Upper lobe of left lung (tissue), 6 donors: ENCODE measurements around the gene NSUN3. TPM values are rescaled to one million over a fixed set of nuclear protein-coding genes. Genes with fewer than 3 reads are reported as not detected.
"Not testable (repeated sequence)": the region's sequence is repeated elsewhere in the genome, so short reads cannot be mapped to it uniquely, and the experiment has no call there.

ENCODE experiments used
- ATAC-seq, 2 donors: fragments of 200-7000 bp; cut with Tn5 transposase; one replicate each; pipeline ENCODE4 v1.9.1; 2022; ENCODE audit warnings: mild to moderate bottlenecking in 2 of 2, moderate library complexity in 2 of 2; ENCODE audit not compliant: low FRiP score in 2 of 2
- DNase-seq, 2 donors: peaks; one replicate each; pipeline ENCODE4 v3.0.0-alpha.2; 2019 to 2020
- H3K27ac ChIP-seq, 4 donors: fragments of 200-600 bp; sonication (generic); one replicate each; pipeline ENCODE4 v1.5.1; 2016 to 2019
- H3K27me3 ChIP-seq, 4 donors: fragments of 200-600 bp; sonication (generic); one replicate each; pipeline ENCODE4 v1.5.1; 2017 to 2019
- H3K36me3 ChIP-seq, 4 donors: fragments of 200-600 bp; sonication (generic); one replicate each; pipeline ENCODE4 v1.5.1; 2016 to 2019
- H3K4me1 ChIP-seq, 4 donors: fragments of 200-600 bp; sonication (generic); one replicate each; pipeline ENCODE4 v1.5.1; 2018 to 2019
- H3K4me3 ChIP-seq, 4 donors: fragments of 200-600 bp; sonication (generic); one replicate each; pipeline ENCODE4 v1.5.1; 2017 to 2019; ENCODE audit warnings: mild to moderate bottlenecking in 2 of 4, moderate library complexity in 1 of 4
- H3K9me3 ChIP-seq, 4 donors: fragments of 200-600 bp; sonication (generic); one replicate each; pipeline ENCODE4 v1.5.1; 2018 to 2019
- EP300 ChIP-seq, 4 donors: sonication (generic); formaldehyde crosslinking; IDR thresholded peaks; one replicate each; pipeline ENCODE4 v1.5.1; 2017; ENCODE audit warnings: antibody characterized with exemption in 4 of 4, control low read depth in 2 of 4
- POLR2A ChIP-seq, 4 donors: fragments of 450-650 bp; IDR thresholded peaks; one replicate each; pipeline ENCODE4 v1.5.1; 2016 to 2017; ENCODE audit warnings: antibody characterized with exemption in 4 of 4, mild to moderate bottlenecking in 2 of 4
- POLR2AphosphoS5 ChIP-seq, 2 donors: sonication (generic); formaldehyde crosslinking; IDR thresholded peaks; one replicate each; pipeline ENCODE4 v1.5.1; 2017; ENCODE audit warnings: antibody characterized with exemption in 2 of 2
- WGBS, 2 donors: methylation state at CpG; one replicate each; pipeline ENCODE4 v1.1.5; 2017 to 2018; 5-methylcytosine and 5-hydroxymethylcytosine counted together
- total RNA-seq, 6 donors: library from RNA; depleted of rRNA in 4 of 6; stranded (reverse); fragments of >200 nt in 4 of 6; gene quantifications; one replicate each; pipeline versions ENCODE4 v1.1.0 to v1.2.1, GENCODE V29; 2016 to 2021
- TF ChIP-seq, protein P1 (sequence below), 6 experiments: fragments of 450-650 bp in 4 of 6; fragments of 200-600 bp in 2 of 6; sonication (generic) in 2 of 6; IDR thresholded peaks; one replicate each; pipeline ENCODE4 v1.5.1; 2016 to 2019; ENCODE audit warnings: antibody characterized with exemption in 6 of 6
- donor health status: DM: no; HTN: no; CAD: no; lungs with moderate emphysema.
- donor health status: DM: no; HTN: yes; CAD: no; lungs with severe emphysema.

Gene NSUN3
- total RNA-seq, 6 donors from 2014 or later: 5.2 to 24.1 (median 13.9) TPM

DNA sequence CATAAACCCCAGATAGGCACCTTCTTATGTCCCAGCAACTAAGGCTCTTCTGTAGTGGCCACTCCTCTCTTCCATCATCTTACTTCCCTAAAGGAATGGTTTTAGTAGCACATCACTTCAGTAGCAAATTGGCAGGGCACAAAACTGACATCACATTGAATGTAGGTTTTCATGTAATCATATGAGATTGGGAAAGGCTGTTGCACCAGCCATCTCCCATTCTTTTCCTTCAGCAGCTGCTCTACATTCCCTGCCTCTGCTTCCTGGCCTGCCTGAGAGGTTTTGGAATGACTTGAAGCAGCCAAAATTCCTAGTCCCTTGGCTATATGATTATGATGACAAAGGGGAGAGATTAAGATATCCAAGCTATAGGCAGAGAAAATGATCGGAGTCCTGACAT lies 36.5 kb downstream of the NSUN3 start:
- Histone ChIP-seq H3K9me3 (no peaks in the 10 kb centered on the region), H3K4me1 (no peaks in the 10 kb centered on the region), H3K4me3 (no peak overlapping the region), H3K27me3 (no peaks in the 10 kb centered on the region), H3K27ac (no peak overlapping the region), H3K36me3 (peaks cover 5 to 75% (median 28%) of the 10 kb centered on the region in 4 donors)
- DNase-seq: no peak
- WGBS, 2 donors: 90 to 91% methylated on average over 1 of the region's 1 CpG
- TF ChIP-seq POLR2AphosphoS5 (IDR thresholded peaks at IDR 0.05) (no peak), EP300 (IDR thresholded peaks at IDR 0.05) (no peak), POLR2A (IDR thresholded peaks at IDR 0.05) (no peak)
- TF ChIP-seq, protein P1, sequence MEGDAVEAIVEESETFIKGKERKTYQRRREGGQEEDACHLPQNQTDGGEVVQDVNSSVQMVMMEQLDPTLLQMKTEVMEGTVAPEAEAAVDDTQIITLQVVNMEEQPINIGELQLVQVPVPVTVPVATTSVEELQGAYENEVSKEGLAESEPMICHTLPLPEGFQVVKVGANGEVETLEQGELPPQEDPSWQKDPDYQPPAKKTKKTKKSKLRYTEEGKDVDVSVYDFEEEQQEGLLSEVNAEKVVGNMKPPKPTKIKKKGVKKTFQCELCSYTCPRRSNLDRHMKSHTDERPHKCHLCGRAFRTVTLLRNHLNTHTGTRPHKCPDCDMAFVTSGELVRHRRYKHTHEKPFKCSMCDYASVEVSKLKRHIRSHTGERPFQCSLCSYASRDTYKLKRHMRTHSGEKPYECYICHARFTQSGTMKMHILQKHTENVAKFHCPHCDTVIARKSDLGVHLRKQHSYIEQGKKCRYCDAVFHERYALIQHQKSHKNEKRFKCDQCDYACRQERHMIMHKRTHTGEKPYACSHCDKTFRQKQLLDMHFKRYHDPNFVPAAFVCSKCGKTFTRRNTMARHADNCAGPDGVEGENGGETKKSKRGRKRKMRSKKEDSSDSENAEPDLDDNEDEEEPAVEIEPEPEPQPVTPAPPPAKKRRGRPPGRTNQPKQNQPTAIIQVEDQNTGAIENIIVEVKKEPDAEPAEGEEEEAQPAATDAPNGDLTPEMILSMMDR (IDR thresholded peaks at IDR 0.05): no peak
- no peak for ATAC-seq

DNA sequence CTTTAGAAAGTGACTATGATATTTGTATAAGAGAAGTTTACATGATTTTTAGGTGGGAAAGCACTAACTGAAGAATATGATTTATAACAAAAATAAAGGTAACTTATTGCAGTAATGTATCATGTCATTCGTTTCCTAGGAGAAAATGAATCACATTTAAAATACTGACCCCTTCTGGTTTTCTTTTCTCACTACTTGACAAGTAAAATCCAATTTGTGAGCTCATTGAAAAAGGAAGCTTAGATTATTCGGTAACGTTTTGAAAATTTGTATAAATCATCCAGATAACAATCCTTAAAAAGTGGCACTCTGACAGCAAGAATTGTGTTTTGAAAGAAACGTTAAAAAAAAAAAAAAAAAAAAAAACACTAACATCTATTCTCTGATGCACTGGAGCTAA lies 39.0 kb downstream of the NSUN3 start:
- H3K36me3 ChIP-seq: peaks cover 0 to 67% (median 8%) of the 10 kb centered on the region in 4 donors
- ATAC-seq (no peak), DNase-seq (no peak)
- no peak overlapping the region for H3K27ac ChIP-seq
- no peaks in the 10 kb centered on the region for H3K9me3 ChIP-seq
- WGBS, 2 donors: 61 to 63% methylated on average over 4 of the region's 4 CpGs
- no peaks in the 10 kb centered on the region for H3K4me1 ChIP-seq
- TF ChIP-seq, protein P1 (IDR thresholded peaks at IDR 0.05): no peak
- TF ChIP-seq POLR2A (IDR thresholded peaks at IDR 0.05) (no peak), EP300 (IDR thresholded peaks at IDR 0.05) (no peak), POLR2AphosphoS5 (IDR thresholded peaks at IDR 0.05) (no peak)
- H3K27me3 ChIP-seq: no peaks in the 10 kb centered on the region
- H3K4me3 ChIP-seq: no peak overlapping the region

DNA sequence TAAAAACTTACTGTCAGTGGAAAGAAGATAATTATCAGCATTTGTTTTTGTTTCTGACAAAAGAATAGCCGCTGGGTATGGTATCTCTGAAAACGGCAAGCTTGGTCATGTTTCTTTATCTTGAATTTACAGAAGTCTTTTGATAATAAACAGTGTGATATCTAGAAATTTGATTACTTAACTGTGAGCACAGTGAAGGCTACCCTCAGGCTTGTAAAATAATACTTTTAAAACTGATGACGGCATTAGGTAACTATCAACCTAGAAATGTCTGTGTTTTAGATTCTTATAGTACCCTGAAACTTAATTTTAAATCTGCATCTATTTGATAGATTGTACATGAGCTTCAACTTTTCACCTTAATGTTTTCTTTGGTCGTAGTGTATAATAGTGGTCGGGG lies 43.4 kb downstream of the NSUN3 start:
- Histone ChIP-seq H3K27ac (no peak overlapping the region), H3K27me3 (no peaks in the 10 kb centered on the region), H3K4me3 (no peak overlapping the region), H3K4me1 (no peaks in the 10 kb centered on the region), H3K36me3 (peaks cover 0 to 56% (median 2%) of the 10 kb centered on the region in 4 donors), H3K9me3 (no peaks in the 10 kb centered on the region)
- WGBS, 2 donors: 72 to 75% methylated on average over 5 of the region's 5 CpGs
- TF ChIP-seq POLR2AphosphoS5 (IDR thresholded peaks at IDR 0.05) (no peak), EP300 (IDR thresholded peaks at IDR 0.05) (no peak), POLR2A (IDR thresholded peaks at IDR 0.05) (no peak)
- DNase-seq (no peak), ATAC-seq (no peak)

DNA sequence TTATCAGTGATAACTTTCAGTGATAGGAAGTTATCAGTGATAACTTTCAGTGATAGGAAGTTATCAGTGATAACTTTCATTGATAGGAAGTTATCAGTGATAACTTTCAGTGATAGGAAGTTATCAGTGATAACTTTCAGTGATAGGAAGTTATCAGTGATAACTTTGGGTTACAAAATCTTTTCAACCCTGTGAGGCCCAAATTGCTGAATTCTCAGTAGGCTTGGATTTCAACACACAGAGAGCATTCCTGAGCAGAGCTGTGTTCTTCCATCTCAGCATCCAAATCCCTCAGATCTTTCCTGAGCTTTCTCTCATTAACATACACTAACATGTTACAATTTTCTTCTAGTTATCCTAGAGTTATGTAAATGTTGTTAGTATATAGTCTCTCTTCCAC lies 47.4 kb downstream of the NSUN3 start:
- H3K27me3 ChIP-seq, DNase-seq, H3K4me1 ChIP-seq, H3K27ac ChIP-seq, H3K9me3 ChIP-seq, H3K4me3 ChIP-seq, ATAC-seq: not testable (repeated sequence)
- H3K36me3 ChIP-seq: peaks cover 0 to 56% (median 2%) of the 10 kb centered on the region in 4 donors

DNA sequence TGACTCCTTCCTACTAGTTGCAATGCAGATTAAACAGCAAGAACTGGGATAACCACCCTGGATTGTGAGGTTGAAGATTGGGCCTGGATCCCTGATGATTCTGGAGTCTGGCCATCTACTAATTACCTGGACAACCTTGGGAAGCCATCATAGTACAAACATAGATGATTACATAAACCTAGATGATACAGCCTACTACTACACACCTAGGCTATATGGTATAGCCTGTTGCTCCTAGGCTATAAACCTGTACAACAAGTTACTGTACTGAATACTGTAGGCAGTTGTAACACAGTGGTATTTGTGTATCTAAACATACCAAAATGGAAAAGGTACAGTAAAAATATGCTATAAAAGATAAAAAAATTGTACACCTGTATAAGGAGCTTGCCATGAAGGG lies 48.0 kb downstream of the NSUN3 start:
- ATAC-seq: no peak
- H3K9me3 ChIP-seq: no peaks in the 10 kb centered on the region
- TF ChIP-seq, protein P1 (IDR thresholded peaks at IDR 0.05): no peak
- TF ChIP-seq EP300 (IDR thresholded peaks at IDR 0.05) (no peak), POLR2A (IDR thresholded peaks at IDR 0.05) (no peak), POLR2AphosphoS5 (IDR thresholded peaks at IDR 0.05) (no peak)
- no peaks in the 10 kb centered on the region for H3K4me1 ChIP-seq
- no peak for DNase-seq
- H3K36me3 ChIP-seq: peaks cover 0 to 50% (median 2%) of the 10 kb centered on the region in 4 donors
- H3K27me3 ChIP-seq: no peaks in the 10 kb centered on the region
- H3K27ac ChIP-seq: no peak overlapping the region
- no peak overlapping the region for H3K4me3 ChIP-seq

DNA sequence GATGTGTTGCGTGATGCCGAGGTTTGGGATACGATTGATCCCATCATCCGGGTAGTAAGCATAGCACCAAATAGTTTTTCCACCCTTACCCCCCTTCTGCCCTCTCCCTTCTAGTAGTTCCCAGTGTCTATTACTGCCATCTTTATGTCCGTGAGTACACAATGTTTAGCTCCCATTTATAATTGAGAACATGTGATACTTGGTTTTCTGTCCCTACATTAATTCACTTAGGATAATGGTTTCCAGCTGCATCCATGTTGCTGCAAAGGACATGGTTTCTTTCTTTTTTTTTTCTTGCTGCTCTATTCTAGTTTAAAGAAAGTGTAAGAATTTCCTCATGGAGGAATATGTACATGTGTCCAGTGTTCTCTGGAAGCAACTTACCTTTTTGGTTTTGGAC lies 51.8 kb downstream of the NSUN3 start:
- Histone ChIP-seq H3K9me3 (no peaks in the 10 kb centered on the region), H3K36me3 (peaks cover 0 to 27% (median 2%) of the 10 kb centered on the region in 4 donors), H3K4me3 (no peak overlapping the region), H3K4me1 (no peaks in the 10 kb centered on the region), H3K27ac (no peak overlapping the region), H3K27me3 (no peaks in the 10 kb centered on the region)
- TF ChIP-seq, protein P1 (IDR thresholded peaks at IDR 0.05): no peak
- TF ChIP-seq POLR2A (IDR thresholded peaks at IDR 0.05): no peak
- no peak for TF ChIP-seq EP300 (IDR thresholded peaks at IDR 0.05)
- no peak for TF ChIP-seq POLR2AphosphoS5 (IDR thresholded peaks at IDR 0.05)
- DNase-seq (no peak), ATAC-seq (no peak)
- WGBS, 2 donors: 95 to 98% methylated on average over 5 of the region's 5 CpGs
